CD4-positive, alpha-beta T cell (primary cell): ENCODE measurements around the gene RAPGEF6. TPM values are rescaled to one million over a fixed set of nuclear protein-coding genes. Genes with fewer than 3 reads are reported as not detected.

ENCODE experiments used
- ATAC-seq: fragments of 200-7000 bp; cut with Tn5 transposase; one replicate; pipeline ENCODE4 v1.10.0; 2022; ENCODE audit warnings: mild to moderate bottlenecking; ENCODE audit not compliant: poor library complexity
- CTCF ChIA-PET: fragments of 350-600 bp; sonication (Branson Sonifier 250); formaldehyde crosslinking; loops from one replicate; lab custom pipeline; 2021; ENCODE audit warnings: antibody characterized with exemption, inconsistent platforms; lab: Charles Lee
- POLR2A ChIA-PET: fragments of 350-600 bp; sonication (Branson Sonifier 250); formaldehyde crosslinking; loops from one replicate; lab custom pipeline; 2021; ENCODE audit warnings: antibody characterized with exemption, inconsistent platforms; lab: Charles Lee
- DNase-seq, 14 experiments: peaks; one replicate each; pipeline ENCODE4 v3.0.0-alpha.2; 2013 to 2020; ENCODE audit warnings: mixed read lengths in 2 of 14
- H3K27ac ChIP-seq, 2 donors: one replicate each; pipeline versions ENCODE4 v1.5.1 to v1.7.0; 2013; ENCODE audit warnings: low read length in 2 of 2, low read depth in 1 of 2, mild to moderate bottlenecking in 1 of 2
- H3K27me3 ChIP-seq, 2 experiments: 1 replicate in 1 of 2; 2 replicates in 1 of 2; pipeline versions ENCODE4 v1.6.1 to v1.7.0; 2013; ENCODE audit warnings: low read length in 2 of 2, control low read depth in 1 of 2, mild to moderate bottlenecking in 1 of 2, moderate library complexity in 1 of 2; ENCODE audit not compliant: insufficient read depth in 2 of 2, control insufficient read depth in 1 of 2
- H3K36me3 ChIP-seq: one replicate; pipeline ENCODE4 v1.6.1; 2013; ENCODE audit warnings: low read length, control low read depth; ENCODE audit not compliant: insufficient read depth
- H3K4me1 ChIP-seq: one replicate; pipeline ENCODE4 v1.6.1; 2013; ENCODE audit warnings: low read length, control low read depth; ENCODE audit not compliant: insufficient read depth
- H3K4me3 ChIP-seq: one replicate; pipeline ENCODE4 v1.5.1; 2013; ENCODE audit warnings: mild to moderate bottlenecking, low read length, moderate library complexity
- H3K9me3 ChIP-seq, 2 experiments: 1 replicate in 1 of 2; 2 replicates in 1 of 2; pipeline versions ENCODE4 v1.6.1 to v1.7.0; 2013; ENCODE audit warnings: low read length in 2 of 2, mild to moderate bottlenecking in 2 of 2, control low read depth in 1 of 2, moderate library complexity in 1 of 2; ENCODE audit not compliant: control insufficient read depth in 1 of 2, insufficient read depth in 1 of 2
- H3K27ac Mint-ChIP-seq: one replicate; pipeline ENCODE4 v1.8.0; 2020; ENCODE audit warnings: mixed read lengths
- H3K27me3 Mint-ChIP-seq: one replicate; pipeline ENCODE4 v1.8.0; 2021; ENCODE audit warnings: mixed read lengths
- H3K36me3 Mint-ChIP-seq: one replicate; pipeline ENCODE4 v1.8.0; 2021; ENCODE audit warnings: low read depth, mixed read lengths
- H3K4me1 Mint-ChIP-seq: one replicate; pipeline ENCODE4 v1.8.0; 2021; ENCODE audit warnings: low read depth, mixed read lengths
- H3K4me3 Mint-ChIP-seq: one replicate; pipeline ENCODE4 v1.8.0; 2020; ENCODE audit warnings: mild to moderate bottlenecking, mixed read lengths
- H3K9me3 Mint-ChIP-seq: one replicate; pipeline ENCODE4 v1.8.0; 2020; ENCODE audit warnings: mixed read lengths
- intact Hi-C, 2 experiments: fragments of 100-400 bp; cut with DNase I in 1 of 2; cut with micrococcal nuclease in 1 of 2; formaldehyde crosslinking; loops; one replicate each; pipeline versions ENCODE4 v1.15.1 to v1.9.0; 2023 to 2025; cut with DNase I, micrococcal nuclease
- total RNA-seq, 174 experiments: library from RNA in 2 of 174; stranded (reverse) in 2 of 174; gene quantifications; one replicate each; pipeline ENCODE4 v1.2.3 and lab custom pipeline; 2021 to 2026
- TF ChIP-seq, protein P1 (sequence below): fragments of 200-600 bp; IDR thresholded peaks from one replicate; pipeline ENCODE4 v1.8.0; 2022; ENCODE audit warnings: antibody characterized with exemption, mild to moderate bottlenecking

The RAPGEF6 gene
- total RNA-seq, 2 experiments from 2014 or later: 83.3 to 91.4 TPM

DNA sequence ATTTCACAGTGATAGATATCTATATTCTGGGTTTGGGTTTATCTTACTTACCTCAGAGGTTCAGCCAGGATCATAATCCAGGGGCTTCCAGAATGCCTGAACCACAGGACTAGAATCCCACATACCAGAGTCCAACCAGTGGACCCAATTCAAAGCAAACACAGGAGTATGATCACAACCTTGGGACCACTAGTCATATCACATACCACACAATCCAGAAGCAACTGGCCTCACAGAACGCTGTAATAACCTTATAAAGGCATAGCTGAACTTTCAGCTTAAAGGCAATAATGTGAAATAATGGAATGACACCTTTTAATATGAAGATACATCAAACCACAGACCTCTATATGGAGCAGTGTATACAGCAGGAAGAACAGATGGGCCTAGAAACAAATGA is 25.3 kb downstream of the RAPGEF6 start:
- Histone ChIP-seq H3K4me1 (peaks cover 18% of the 10 kb centered on the region), H3K27ac (no peak overlapping the region), H3K4me3 (no peak overlapping the region), H3K9me3 (no peaks in the 10 kb centered on the region), H3K36me3 (peaks cover 2% of the 10 kb centered on the region), H3K27me3 (no peaks in the 10 kb centered on the region)
- peak overlapping the region; percentile 10 for H3K27ac Mint-ChIP-seq
- H3K9me3 Mint-ChIP-seq: no peaks in the 10 kb centered on the region
- no peak for DNase-seq
- no peak for ATAC-seq
- peaks cover 78% of the 10 kb centered on the region for H3K4me1 Mint-ChIP-seq
- POLR2A ChIA-PET: no interaction called here
- TF ChIP-seq, protein P1, sequence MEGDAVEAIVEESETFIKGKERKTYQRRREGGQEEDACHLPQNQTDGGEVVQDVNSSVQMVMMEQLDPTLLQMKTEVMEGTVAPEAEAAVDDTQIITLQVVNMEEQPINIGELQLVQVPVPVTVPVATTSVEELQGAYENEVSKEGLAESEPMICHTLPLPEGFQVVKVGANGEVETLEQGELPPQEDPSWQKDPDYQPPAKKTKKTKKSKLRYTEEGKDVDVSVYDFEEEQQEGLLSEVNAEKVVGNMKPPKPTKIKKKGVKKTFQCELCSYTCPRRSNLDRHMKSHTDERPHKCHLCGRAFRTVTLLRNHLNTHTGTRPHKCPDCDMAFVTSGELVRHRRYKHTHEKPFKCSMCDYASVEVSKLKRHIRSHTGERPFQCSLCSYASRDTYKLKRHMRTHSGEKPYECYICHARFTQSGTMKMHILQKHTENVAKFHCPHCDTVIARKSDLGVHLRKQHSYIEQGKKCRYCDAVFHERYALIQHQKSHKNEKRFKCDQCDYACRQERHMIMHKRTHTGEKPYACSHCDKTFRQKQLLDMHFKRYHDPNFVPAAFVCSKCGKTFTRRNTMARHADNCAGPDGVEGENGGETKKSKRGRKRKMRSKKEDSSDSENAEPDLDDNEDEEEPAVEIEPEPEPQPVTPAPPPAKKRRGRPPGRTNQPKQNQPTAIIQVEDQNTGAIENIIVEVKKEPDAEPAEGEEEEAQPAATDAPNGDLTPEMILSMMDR: no peak
- intact Hi-C loops: no loop called here
- CTCF ChIA-PET: no interaction called here
- no peaks in the 10 kb centered on the region for H3K27me3 Mint-ChIP-seq
- no peak overlapping the region for H3K4me3 Mint-ChIP-seq
- H3K36me3 Mint-ChIP-seq: peaks cover 24% of the 10 kb centered on the region

DNA sequence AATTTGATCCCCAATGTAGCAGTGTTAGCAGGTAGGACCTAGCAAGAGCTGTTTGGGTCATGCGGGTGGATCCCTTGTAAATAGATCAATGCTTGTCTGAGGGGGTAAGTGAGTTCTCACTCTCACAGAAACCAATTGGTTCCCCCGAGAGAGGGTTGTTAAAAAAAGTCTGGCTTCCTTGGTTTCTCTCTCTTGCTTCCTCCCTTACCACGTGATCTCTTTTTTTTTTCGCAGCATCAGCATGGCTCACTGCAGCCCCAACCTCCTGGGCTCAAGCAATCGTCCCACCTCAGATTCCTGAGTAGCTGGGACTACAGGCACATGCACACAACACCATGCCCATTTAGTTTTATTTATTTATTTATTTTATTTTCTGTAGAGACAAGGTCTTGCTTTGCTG is 26.4 kb downstream of the RAPGEF6 start:
- H3K4me1 ChIP-seq: peaks cover 18% of the 10 kb centered on the region
- ChIA-PET CTCF (interaction anchor here (1.4 kb wide), 1 partner anchor 11 kb away, joined by 3 read pairs; no protein-coding TSS in a partner anchor), POLR2A (no interaction called here)
- Mint-ChIP-seq H3K27me3 (no peaks in the 10 kb centered on the region), H3K36me3 (peaks cover 24% of the 10 kb centered on the region), H3K27ac (peak overlapping the region; percentile 10), H3K9me3 (no peaks in the 10 kb centered on the region), H3K4me1 (peaks cover 76% of the 10 kb centered on the region), H3K4me3 (no peak overlapping the region)
- H3K9me3 ChIP-seq: no peaks in the 10 kb centered on the region
- ATAC-seq: no peak
- H3K4me3 ChIP-seq: no peak overlapping the region
- TF ChIP-seq, protein P1: no peak
- intact Hi-C loops: no loop called here
- peaks cover 5% of the 10 kb centered on the region for H3K36me3 ChIP-seq
- DNase-seq: no peak
- H3K27me3 ChIP-seq: no peaks in the 10 kb centered on the region
- no peak overlapping the region for H3K27ac ChIP-seq

DNA sequence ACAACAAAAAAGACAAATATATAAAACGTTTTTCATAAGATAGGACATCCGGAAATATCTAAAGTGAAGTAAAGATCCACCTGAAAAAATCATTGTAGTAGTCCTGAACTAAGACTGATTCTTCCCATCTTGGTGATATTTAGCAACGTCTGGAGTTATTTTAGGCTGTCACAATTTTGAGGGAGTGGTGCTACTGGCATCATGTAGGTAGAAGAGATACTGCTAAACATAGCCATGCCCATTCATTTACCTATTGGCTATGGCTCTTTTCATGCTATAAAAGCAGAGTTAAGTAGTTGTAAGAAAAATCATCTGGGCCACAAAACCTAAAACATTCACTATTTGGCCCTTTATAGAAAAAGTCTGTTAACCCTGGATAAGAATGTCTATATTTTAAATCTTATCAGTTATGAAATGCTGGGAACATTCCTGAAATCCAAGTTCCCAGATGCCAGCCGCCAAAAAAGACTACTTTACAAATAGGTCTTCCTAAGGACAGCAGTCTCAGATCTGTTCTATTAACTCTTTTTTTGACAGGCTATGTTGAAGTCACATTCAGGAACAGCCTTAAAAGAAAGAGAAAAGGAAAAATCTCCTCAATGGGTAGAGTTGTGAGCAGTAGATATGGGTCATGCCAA is 27.0 kb downstream of the RAPGEF6 start:
- TF ChIP-seq, protein P1: no peak
- POLR2A ChIA-PET: no interaction called here
- H3K27ac Mint-ChIP-seq: peak overlapping the region; percentile 10

More for the DNA sequence above, 27.0 kb downstream of the RAPGEF6 start:
- CTCF ChIA-PET: interaction anchor here (1.4 kb wide), 1 partner anchor 12 kb away, joined by 3 read pairs; no protein-coding TSS in a partner anchor
- ATAC-seq: no peak
- Histone ChIP-seq H3K4me1 (peaks cover 18% of the 10 kb centered on the region), H3K27ac (no peak overlapping the region), H3K4me3 (no peak overlapping the region), H3K27me3 (no peaks in the 10 kb centered on the region), H3K9me3 (no peaks in the 10 kb centered on the region), H3K36me3 (peaks cover 7% of the 10 kb centered on the region)
- intact Hi-C loops: no loop called here
- H3K36me3 Mint-ChIP-seq: peaks cover 22% of the 10 kb centered on the region
- H3K9me3 Mint-ChIP-seq: no peaks in the 10 kb centered on the region
- H3K27me3 Mint-ChIP-seq: no peaks in the 10 kb centered on the region
- H3K4me1 Mint-ChIP-seq: peaks cover 73% of the 10 kb centered on the region
- H3K4me3 Mint-ChIP-seq: no peak overlapping the region
- no peak for DNase-seq
